ENCODE results near the gene CNOT6L.

CNOT6L gene

GRCh38 chr4:77710059-77710458 is 109.1 kb downstream of the CNOT6L start:
- DNase-seq: no peak

GRCh38 chr4:77706717-77707116 is 112.5 kb downstream of the CNOT6L start:
- DNase-seq: no peak

DNA sequence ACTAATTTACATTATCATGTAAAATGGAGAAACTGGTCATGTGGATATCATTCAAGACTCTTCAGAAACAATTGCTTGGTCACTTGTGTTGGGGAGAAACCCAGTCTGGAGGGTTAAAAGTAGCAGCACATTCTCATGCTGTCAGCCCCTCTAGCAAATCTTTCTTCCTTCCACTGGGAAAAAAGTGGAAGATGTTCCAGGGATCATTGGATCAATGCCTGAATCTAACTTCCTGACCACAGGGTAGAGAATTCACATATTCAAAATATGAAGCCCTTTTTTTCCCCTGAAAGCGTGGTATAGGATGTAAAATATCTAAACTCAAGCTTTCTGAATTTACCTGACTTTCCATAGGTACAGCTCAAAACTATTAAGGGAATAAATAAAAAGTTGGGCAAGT is 115.5 kb downstream of the CNOT6L start:
- DNase-seq: no peak

DNA sequence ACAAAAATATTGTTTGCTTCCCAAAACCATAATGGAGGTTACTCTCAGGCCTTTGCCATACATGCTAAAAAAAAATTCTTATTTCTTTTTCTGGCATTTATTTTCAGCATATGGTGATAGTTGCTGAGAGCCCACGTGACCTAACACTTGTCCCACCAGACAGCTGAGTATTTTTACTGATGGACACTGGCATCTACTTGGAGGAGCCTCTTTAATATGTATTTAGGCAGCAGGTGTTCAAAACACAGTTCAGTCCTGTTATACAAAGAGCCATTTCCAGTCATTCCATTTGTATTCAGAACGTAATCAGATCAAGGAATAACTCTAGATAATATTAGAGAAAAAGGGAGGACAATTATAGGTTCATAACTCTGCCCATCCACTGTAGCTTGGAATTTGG is 118.0 kb downstream of the CNOT6L start:
- DNase-seq: no peak

GRCh38 chr4:77699731-77700210 is 119.4 kb downstream of the CNOT6L start:
- DNase-seq: peak; percentile 83

DNA sequence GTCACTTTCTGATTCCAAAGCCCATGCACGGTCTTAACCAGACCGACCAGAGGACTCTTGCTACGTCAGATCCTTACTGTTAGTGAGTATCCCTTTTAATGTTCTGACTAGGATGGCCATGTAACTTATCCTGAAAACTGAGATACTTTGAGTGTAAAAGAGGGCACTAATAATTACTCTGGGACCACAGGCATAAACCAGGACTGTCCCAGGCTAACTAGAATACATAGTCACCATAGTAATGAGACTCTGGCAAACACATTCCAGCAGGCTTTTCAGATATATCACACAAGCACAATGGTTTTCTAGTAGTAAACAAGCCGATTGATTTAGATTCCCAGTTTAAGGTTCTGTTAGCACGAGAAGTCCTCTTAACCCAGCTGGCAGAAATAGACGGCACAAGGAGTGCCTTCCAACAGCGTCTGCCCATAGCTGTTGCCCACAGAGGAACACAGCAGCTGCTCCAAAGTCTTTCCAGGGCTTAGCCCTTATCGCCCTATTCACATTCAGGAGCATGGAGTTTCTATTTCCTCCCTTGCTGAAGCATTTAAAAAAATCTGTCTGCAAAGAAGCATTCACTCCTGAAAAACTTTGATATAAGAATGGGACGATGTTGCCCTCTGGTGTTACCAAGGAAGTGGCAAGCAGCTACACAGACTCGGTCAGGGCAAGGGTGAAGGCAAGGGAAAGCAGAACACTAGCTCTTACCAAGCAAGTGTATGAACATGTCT is 121.1 kb downstream of the CNOT6L start:
- peak; percentile 21 for DNase-seq

GRCh38 chr4:77695774-77696173 is 123.4 kb downstream of the CNOT6L start:
- no peak for DNase-seq

DNA sequence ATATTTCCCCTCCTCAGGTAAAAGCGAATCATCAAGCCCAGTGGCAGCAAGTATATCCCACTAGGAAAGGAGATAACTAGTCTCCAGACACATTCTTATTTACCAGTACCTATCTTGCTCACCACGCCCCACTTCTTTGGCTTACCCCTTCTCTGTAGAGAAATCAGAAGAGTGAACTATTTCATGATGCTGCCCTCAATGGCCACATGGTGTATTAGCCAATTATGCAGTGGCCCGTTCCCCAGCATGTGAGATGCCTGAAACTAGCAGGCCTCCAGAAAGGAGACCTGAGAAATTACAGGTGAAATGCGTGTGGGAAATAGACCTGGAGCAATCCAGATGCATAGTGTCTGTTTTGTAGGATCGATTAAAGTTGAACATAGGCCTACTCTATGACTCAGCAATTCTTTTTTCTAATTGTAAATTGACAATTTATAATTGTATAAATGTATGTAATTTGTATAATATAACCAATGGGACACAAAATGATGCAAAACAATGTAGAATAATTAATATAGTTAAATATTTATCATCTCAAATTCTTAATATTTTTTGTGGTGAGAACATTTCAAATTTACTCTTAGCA is 126.2 kb downstream of the CNOT6L start:
- DNase-seq: no peak

- no peak for DNase-seq
These were observed 137.4 kb downstream of the CNOT6L start for GRCh38 chr4:77681792-77682191.

DNA sequence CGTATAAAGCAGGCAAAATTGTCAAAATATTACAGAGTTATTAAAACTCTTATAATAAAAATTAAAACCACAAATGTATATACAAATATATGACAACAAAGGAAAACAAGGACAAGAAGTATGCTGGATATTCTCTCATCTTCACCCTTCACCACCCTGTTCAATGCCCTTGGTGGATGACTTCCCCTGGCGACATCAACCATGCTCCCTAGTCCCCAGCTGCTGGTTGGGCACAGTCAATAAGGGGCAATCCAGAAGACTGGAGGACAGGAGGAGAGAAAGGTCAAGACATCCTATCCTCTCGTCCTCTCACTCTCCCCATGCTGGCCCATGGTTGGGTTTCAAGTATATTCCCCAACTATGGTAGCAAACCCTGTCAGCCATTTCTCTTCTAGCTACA is 142.3 kb downstream of the CNOT6L start:
- DNase-seq: no peak

DNA sequence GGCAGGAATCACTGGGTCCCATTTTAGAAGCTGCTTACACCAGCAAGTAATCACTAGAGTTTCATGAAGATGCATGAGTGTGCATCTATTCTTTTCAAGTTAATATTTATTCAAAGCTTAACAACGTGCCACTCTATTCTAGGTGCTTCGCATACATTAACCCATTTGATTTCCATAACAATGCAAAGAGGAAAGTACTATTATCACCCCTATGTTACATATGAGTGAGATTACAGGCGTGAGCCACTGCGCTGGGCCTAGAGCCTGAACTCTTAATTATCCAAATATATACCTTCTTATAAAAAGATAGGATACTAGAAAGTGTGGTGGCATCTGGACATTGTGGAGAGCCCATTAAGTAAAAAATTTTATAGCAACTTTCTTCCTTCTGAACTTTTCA is 148.1 kb downstream of the CNOT6L start:
- DNase-seq: no peak

GRCh38 chr4:77669946-77670590 is 149.1 kb downstream of the CNOT6L start:
- DNase-seq: no peak

DNA sequence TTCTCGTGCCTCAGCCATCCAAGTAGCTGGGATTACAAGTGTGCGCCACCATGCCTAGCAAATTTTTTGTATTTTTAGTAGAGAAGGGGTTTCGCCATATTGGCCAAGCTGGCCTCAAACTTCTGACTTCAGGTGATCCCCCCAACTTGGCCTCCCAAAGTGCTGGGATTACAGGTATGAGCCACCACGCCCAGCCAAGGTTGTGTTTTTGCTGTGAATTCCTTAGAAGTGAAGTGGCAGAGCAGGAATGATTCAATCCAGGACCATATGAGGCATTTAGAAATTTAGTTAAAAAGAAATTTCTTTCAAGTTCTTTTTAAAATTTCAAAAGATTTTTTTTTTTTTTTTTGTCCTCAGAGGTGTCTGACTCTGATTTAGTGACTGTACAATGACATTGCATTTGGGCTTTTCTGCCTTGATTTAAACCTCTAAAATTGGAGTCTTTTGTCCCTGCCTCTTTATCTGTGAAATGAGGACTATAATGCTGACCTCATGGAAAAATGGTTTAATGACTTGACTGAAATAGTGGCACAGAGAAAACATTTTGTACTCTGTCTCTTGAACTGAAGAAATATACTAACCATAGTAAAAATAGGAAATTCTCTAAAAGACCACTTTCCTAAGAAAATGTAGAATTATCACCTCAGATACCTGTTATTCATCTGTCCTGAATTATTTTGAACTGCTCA is 153.6 kb downstream of the CNOT6L start:
- no peak for DNase-seq

All from DMS 273 treated with DMSO at 0.1 percent for 48 hours (cell line).